GM12873 (cell line): ENCODE data around the gene RARRES1.
A peak's percentile ranks its signal among the peaks of the same experiment; 100 is the strongest.

Source experiments
- CTCF ChIP-seq: IDR thresholded peaks from 2 replicates; pipeline ENCODE4 v1.5.1; 2012; ENCODE audit warnings: low read depth, mild to moderate bottlenecking, moderate library complexity, low read length, control low read depth; ENCODE audit not compliant: insufficient read depth; ENCODE audit errors: missing control alignments

Gene RARRES1

GRCh38 chr3:158685159-158685558 lies 47.1 kb downstream of the RARRES1 start:
- TF ChIP-seq CTCF: no peak

GRCh38 chr3:158683230-158683962 lies 48.9 kb downstream of the RARRES1 start:
- no peak for TF ChIP-seq CTCF

GRCh38 chr3:158680861-158681260 lies 51.4 kb downstream of the RARRES1 start:
- TF ChIP-seq CTCF: no peak

GRCh38 chr3:158679547-158680000 lies 52.7 kb downstream of the RARRES1 start:
- no peak for TF ChIP-seq CTCF

GRCh38 chr3:158678687-158679086 lies 53.6 kb downstream of the RARRES1 start:
- no peak for TF ChIP-seq CTCF

- peak; percentile 77 for TF ChIP-seq CTCF
Observed at GRCh38 chr3:158672215-158673176, 59.8 kb downstream of the RARRES1 start, which contains the start of gene LXN. TSS of gene LXN (minus strand) at chr3:158672648. CDS start at chr3:158672478, 170 bp downstream.

GRCh38 chr3:158671821-158672214 lies 60.4 kb downstream of the RARRES1 start:
- no peak for TF ChIP-seq CTCF
